Transverse colon (tissue), 4 donors: ENCODE measurements around the gene TRIB2. TPM values are rescaled to one million over a fixed set of nuclear protein-coding genes. Genes with fewer than 3 reads are reported as not detected.

ENCODE experiments used
- DNase-seq: peaks from one replicate; pipeline ENCODE4 v3.0.0-alpha.2; 2019
- H3K27ac ChIP-seq, 4 donors: fragments of 200-600 bp; sonication (generic); 2 replicates each; pipeline ENCODE4 v1.5.1; 2016 to 2018; ENCODE audit warnings: inconsistent platforms in 4 of 4
- H3K27me3 ChIP-seq: fragments of 200-600 bp; sonication (generic); 2 replicates; pipeline ENCODE4 v1.5.1; 2017; ENCODE audit warnings: inconsistent platforms
- H3K36me3 ChIP-seq, 4 donors: fragments of 200-600 bp; sonication (generic); 2 replicates each; pipeline ENCODE4 v1.5.1; 2017 to 2019; ENCODE audit warnings: inconsistent platforms in 4 of 4
- H3K4me1 ChIP-seq, 4 donors: fragments of 200-600 bp; sonication (generic); 2 replicates each; pipeline ENCODE4 v1.5.1; 2017 to 2020; ENCODE audit warnings: inconsistent platforms in 4 of 4
- H3K4me3 ChIP-seq, 4 donors: fragments of 200-600 bp; sonication (generic); 1 replicate in 1 of 4; 2 replicates in 3 of 4; pipeline versions ENCODE4 v1.5.1 to v1.6.1; 2017 to 2019; ENCODE audit warnings: inconsistent platforms in 4 of 4
- H3K9me3 ChIP-seq, 2 donors: fragments of 200-600 bp; sonication (generic); 2 replicates each; pipeline ENCODE4 v1.5.1; 2017 to 2019; ENCODE audit warnings: inconsistent platforms in 2 of 2
- CTCF ChIP-seq, 5 experiments: fragments of 200-600 bp in 3 of 5; fragments of 450-650 bp in 2 of 5; sonication (generic) in 3 of 5; IDR thresholded peaks; 1 replicate in 2 of 5; 2 replicates in 3 of 5; pipeline ENCODE4 v1.5.1; 2016 to 2017; ENCODE audit warnings: antibody characterized with exemption in 5 of 5, inconsistent platforms in 3 of 5, mild to moderate bottlenecking in 2 of 5, moderate library complexity in 1 of 5
- EP300 ChIP-seq: sonication (generic); formaldehyde crosslinking; IDR thresholded peaks from one replicate; pipeline ENCODE4 v1.6.1; 2017; ENCODE audit warnings: antibody characterized with exemption, low read depth
- POLR2A ChIP-seq: fragments of 450-650 bp; IDR thresholded peaks from one replicate; pipeline ENCODE4 v1.6.1; 2016; ENCODE audit warnings: antibody characterized with exemption, mild to moderate bottlenecking, moderate library complexity
- POLR2AphosphoS5 ChIP-seq, 3 donors: sonication (generic); formaldehyde crosslinking; IDR thresholded peaks; one replicate each; pipeline ENCODE4 v1.6.1; 2016; ENCODE audit warnings: antibody characterized with exemption in 3 of 3
- WGBS, 2 donors: methylation state at CpG; one replicate each; pipeline ENCODE4 v1.1.5; 2018; ENCODE audit warnings: low coverage in 1 of 2; 5-methylcytosine and 5-hydroxymethylcytosine counted together
- in situ Hi-C, 4 donors: fragments of 200-750 bp; cut with MboI; loops; one replicate each; pipeline versions ENCODE4 v1.15.0 to v1.15.1; 2017; ENCODE audit warnings: low sequenced_read_pairs in 3 of 4, low pct_ligation_motif_present in 1 of 4, low pct_unique_long_range_greater_than_20kb in 1 of 4
- intact Hi-C: fragments of 100-400 bp; cut with DNase I; formaldehyde crosslinking; loops from one replicate; pipeline ENCODE4 v1.15.1; 2023; ENCODE audit warnings: low total_unique reads
- total RNA-seq, 4 donors: library from RNA; depleted of rRNA; stranded (reverse); fragments of >200 nt; gene quantifications; one replicate each; pipeline ENCODE4 v1.1.0, GENCODE V29; 2016

Gene TRIB2
- total RNA-seq, 4 donors from 2014 or later = 14.2 to 109 (median 36.1) TPM

GRCh38 chr2:12725233-12726187 lies 8.8 kb downstream of the TRIB2 start:
- TF ChIP-seq POLR2AphosphoS5 (IDR thresholded peaks at IDR 0.05) = no peak
- no peak for TF ChIP-seq EP300
- no peak for TF ChIP-seq CTCF (IDR thresholded peaks at IDR 0.05)
- no peak for TF ChIP-seq POLR2A
- intact Hi-C loops (loop anchor here (10.0 kb wide), 1 partner anchor 99 kb away; no protein-coding TSS in a partner anchor), in situ Hi-C loops (no loop called here)
- Histone ChIP-seq H3K27ac (peak overlapping the region in 1 of 4 donors; percentile 13), H3K36me3 (no peaks in the 10 kb centered on the region), H3K27me3 (no peaks in the 10 kb centered on the region), H3K9me3 (no peaks in the 10 kb centered on the region), H3K4me3 (no peak overlapping the region), H3K4me1 (peaks cover 11 to 43% (median 22%) of the 10 kb centered on the region in 4 donors)
- WGBS, 2 donors = 86 to 100% methylated on average over 2 to 12 of the region's 12 CpGs
- no peak for DNase-seq

- Histone ChIP-seq H3K9me3 (no peaks in the 10 kb centered on the region), H3K27me3 (no peaks in the 10 kb centered on the region), H3K4me3 (no peak overlapping the region), H3K27ac (peak overlapping the region in 1 of 4 donors; percentile 13), H3K4me1 (peaks cover 8 to 38% (median 18%) of the 10 kb centered on the region in 4 donors), H3K36me3 (no peaks in the 10 kb centered on the region)
- intact Hi-C loops (loop anchor here (10.0 kb wide), 1 partner anchor 99 kb away; no protein-coding TSS in a partner anchor), in situ Hi-C loops (no loop called here)
- TF ChIP-seq EP300 (no peak), POLR2A (no peak)
- no peak for DNase-seq
- 74 to 80% methylated on average over 2 of the region's 2 CpGs for WGBS, 2 donors
These were observed 9.5 kb downstream of the TRIB2 start for GRCh38 chr2:12726271-12726670.

- Histone ChIP-seq H3K36me3 (no peaks in the 10 kb centered on the region), H3K4me3 (no peak overlapping the region), H3K4me1 (peaks cover 7 to 33% (median 15%) of the 10 kb centered on the region in 4 donors), H3K9me3 (no peaks in the 10 kb centered on the region), H3K27me3 (no peaks in the 10 kb centered on the region), H3K27ac (no peak overlapping the region)
- in situ Hi-C loops = no loop called here
- no peak for TF ChIP-seq CTCF (IDR thresholded peaks at IDR 0.05)
- no peak for TF ChIP-seq EP300
- no peak for TF ChIP-seq POLR2AphosphoS5 (IDR thresholded peaks at IDR 0.05)
- TF ChIP-seq POLR2A = no peak
- no peak for DNase-seq
- intact Hi-C loops = loop anchor here (10.0 kb wide), 1 partner anchor 98 kb away; no protein-coding TSS in a partner anchor
- WGBS, 2 donors = 60 to 63% methylated on average over 1 to 6 of the region's 6 CpGs
These were observed 10.3 kb downstream of the TRIB2 start for GRCh38 chr2:12727065-12727464.

- no peak for DNase-seq
- H3K27ac ChIP-seq = peak overlapping the region in 3 of 4 donors; percentile 5 to 50 (median 12)
- no peaks in the 10 kb centered on the region for H3K27me3 ChIP-seq
- in situ Hi-C loops = no loop called here
- no peak overlapping the region for H3K4me3 ChIP-seq
- WGBS, 2 donors = 50 to 57% methylated on average over 1 to 5 of the region's 5 CpGs
- H3K36me3 ChIP-seq = no peaks in the 10 kb centered on the region
- intact Hi-C loops = loop anchor here (10.0 kb wide), 1 partner anchor 97 kb away; no protein-coding TSS in a partner anchor
- no peaks in the 10 kb centered on the region for H3K9me3 ChIP-seq
- peaks cover 7 to 34% (median 16%) of the 10 kb centered on the region in 4 donors for H3K4me1 ChIP-seq
- TF ChIP-seq CTCF (IDR thresholded peaks at IDR 0.05) (no peak), EP300 (no peak), POLR2AphosphoS5 (IDR thresholded peaks at IDR 0.05) (no peak), POLR2A (no peak)
These were observed 10.9 kb downstream of the TRIB2 start for GRCh38 chr2:12727641-12728040.
